Measurements from ENCODE around the gene SULT1C4. TPM values are rescaled to one million over a fixed set of nuclear protein-coding genes. Genes with fewer than 3 reads are reported as not detected.

Gene SULT1C4
- total RNA-seq, result not detected
- not detected for polyA plus RNA-seq (2013, experiment 1 of 2)
- 0.39 TPM for polyA plus RNA-seq (2013, experiment 2 of 2)
- total RNA-seq, result 0 to 0.54 (median 0) reads per million in 172 experiments

DNA sequence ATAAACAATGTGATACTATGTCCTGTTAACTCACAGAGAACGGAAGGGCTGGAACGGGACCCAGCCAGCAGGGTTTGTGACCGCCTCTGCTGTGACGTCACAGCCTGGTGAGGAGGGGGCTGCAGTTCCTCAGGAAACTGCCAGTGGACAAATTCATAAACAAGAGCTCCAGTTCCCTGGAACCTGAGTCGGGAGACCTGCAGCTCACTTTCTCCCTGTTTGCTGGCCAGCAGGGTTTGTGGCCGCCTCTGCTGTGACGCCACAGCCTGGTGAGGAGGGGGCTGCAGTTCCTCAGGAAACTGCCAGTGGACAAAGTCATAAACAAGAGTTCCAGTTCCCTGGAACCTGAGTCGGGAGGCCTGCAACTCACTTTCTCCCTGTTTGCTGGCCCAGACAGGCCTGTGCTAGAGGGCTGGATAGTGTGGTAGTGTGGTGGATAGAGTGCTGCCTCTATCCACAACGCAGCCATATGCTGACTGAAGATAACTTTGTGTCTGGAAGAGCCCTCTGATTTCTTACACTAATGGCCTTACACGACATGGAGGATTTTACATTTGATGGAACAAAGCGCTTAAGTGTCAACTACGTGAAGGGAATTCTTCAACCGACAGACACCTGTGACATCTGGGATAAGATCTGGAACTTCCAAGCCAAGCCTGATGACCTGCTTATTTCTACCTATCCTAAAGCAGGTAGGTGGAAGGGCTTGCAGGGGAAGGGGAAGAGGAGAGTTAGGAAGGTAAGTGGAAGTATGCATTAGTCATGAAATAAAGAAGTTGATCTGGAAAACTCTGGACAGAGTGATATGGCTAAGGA is at the start of gene SULT1C4:
TSS of gene SULT1C4 (plus strand) at position 140 of the 816 bp plus-strand sequence. CDS start at position 524, 384 bp downstream.
- intact Hi-C loops (cut with DNase I, micrococcal nuclease), result no loop called here
- Mint-ChIP-seq H3K4me1 (ENCODE audit: low read depth) (no peaks in the 10 kb centered on the region), H3K36me3 (ENCODE audit: low read depth) (no peaks in the 10 kb centered on the region), H3K4me3 (no peak within 1 kb of the TSS), H3K27me3 (peaks cover under 1% of the 10 kb centered on the region), H3K27ac (no peak within 1 kb of the TSS), H3K9me3 (no peaks in the 10 kb centered on the region)
- DNase-seq (no peak), ATAC-seq (ENCODE audit: poor library complexity) (no peak)
- Histone ChIP-seq H3K9me3 (ENCODE audit: control insufficient read depth in 1 of 2, insufficient read depth in 1 of 2, low read length in 2 of 2) (no peaks in the 10 kb centered on the region), H3K27ac (ENCODE audit: low read depth in 1 of 2, low read length in 2 of 2) (no peak within 1 kb of the TSS), H3K4me1 (ENCODE audit: insufficient read depth, low read length) (no peaks in the 10 kb centered on the region), H3K27me3 (ENCODE audit: control insufficient read depth in 1 of 2, insufficient read depth in 2 of 2, low read length in 2 of 2) (peaks cover 0 to 5% of the 10 kb centered on the region in 2 experiments), H3K4me3 (ENCODE audit: low read length) (no peak within 1 kb of the TSS), H3K36me3 (ENCODE audit: insufficient read depth, low read length) (no peaks in the 10 kb centered on the region)
- POLR2A ChIA-PET, result interaction anchor here (0.6 to 0.7 kb wide), 2 partner anchors 194 to 621 kb away, joined by 3 read pairs; no protein-coding TSS in a partner anchor
- CTCF ChIA-PET, result interaction anchor here (0.7 kb wide), 1 partner anchor 1170 kb away, joined by 3 read pairs; no protein-coding TSS in a partner anchor
- TF ChIP-seq, protein P1, sequence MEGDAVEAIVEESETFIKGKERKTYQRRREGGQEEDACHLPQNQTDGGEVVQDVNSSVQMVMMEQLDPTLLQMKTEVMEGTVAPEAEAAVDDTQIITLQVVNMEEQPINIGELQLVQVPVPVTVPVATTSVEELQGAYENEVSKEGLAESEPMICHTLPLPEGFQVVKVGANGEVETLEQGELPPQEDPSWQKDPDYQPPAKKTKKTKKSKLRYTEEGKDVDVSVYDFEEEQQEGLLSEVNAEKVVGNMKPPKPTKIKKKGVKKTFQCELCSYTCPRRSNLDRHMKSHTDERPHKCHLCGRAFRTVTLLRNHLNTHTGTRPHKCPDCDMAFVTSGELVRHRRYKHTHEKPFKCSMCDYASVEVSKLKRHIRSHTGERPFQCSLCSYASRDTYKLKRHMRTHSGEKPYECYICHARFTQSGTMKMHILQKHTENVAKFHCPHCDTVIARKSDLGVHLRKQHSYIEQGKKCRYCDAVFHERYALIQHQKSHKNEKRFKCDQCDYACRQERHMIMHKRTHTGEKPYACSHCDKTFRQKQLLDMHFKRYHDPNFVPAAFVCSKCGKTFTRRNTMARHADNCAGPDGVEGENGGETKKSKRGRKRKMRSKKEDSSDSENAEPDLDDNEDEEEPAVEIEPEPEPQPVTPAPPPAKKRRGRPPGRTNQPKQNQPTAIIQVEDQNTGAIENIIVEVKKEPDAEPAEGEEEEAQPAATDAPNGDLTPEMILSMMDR (IDR thresholded peaks at IDR 0.05), result no peak

DNA sequence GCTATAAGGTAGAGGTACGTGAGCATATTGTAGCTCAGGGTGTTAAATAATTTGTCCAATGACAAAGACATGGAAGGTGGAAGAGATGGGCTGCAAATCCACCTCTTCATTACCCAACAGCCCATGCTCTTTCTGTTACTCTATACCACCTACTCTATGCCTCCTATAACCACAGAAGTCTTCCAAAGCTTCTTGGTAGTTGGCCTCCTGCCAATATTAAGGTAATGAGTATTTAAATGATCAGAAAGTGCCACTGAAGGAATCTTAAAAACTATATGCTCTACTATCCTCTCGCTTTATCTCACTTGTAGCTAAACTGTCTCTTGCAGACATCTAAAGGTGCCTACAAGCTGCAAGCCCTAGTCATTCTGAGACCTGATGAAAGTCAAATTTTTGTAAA is 48.0 kb upstream of the SULT1C4 start:
- TF ChIP-seq, protein P1 (IDR thresholded peaks at IDR 0.05), result no peak
- Mint-ChIP-seq H3K36me3 (ENCODE audit: low read depth) (no peaks in the 10 kb centered on the region), H3K4me3 (no peak overlapping the region), H3K9me3 (no peaks in the 10 kb centered on the region), H3K4me1 (ENCODE audit: low read depth) (no peaks in the 10 kb centered on the region), H3K27ac (no peak overlapping the region), H3K27me3 (peaks cover 17% of the 10 kb centered on the region)
- Histone ChIP-seq H3K9me3 (ENCODE audit: control insufficient read depth in 1 of 2, insufficient read depth in 1 of 2, low read length in 2 of 2) (no peaks in the 10 kb centered on the region), H3K4me1 (ENCODE audit: insufficient read depth, low read length) (no peaks in the 10 kb centered on the region), H3K27me3 (ENCODE audit: control insufficient read depth in 1 of 2, insufficient read depth in 2 of 2, low read length in 2 of 2) (peaks cover 0 to 4% of the 10 kb centered on the region in 2 experiments), H3K36me3 (ENCODE audit: insufficient read depth, low read length) (no peaks in the 10 kb centered on the region), H3K27ac (ENCODE audit: low read depth in 1 of 2, low read length in 2 of 2) (no peak overlapping the region), H3K4me3 (ENCODE audit: low read length) (no peak overlapping the region)
- DNase-seq, result no peak
- ATAC-seq (ENCODE audit: poor library complexity), result no peak
- intact Hi-C loops (cut with DNase I, micrococcal nuclease), result no loop called here
- CTCF ChIA-PET, result no interaction called here
- POLR2A ChIA-PET, result no interaction called here

GRCh38 chr2:108330979-108331378 is 46.8 kb upstream of the SULT1C4 start:
- TF ChIP-seq, protein P1 (IDR thresholded peaks at IDR 0.05), result no peak
- Mint-ChIP-seq H3K9me3 (no peaks in the 10 kb centered on the region), H3K27me3 (peaks cover 29% of the 10 kb centered on the region), H3K36me3 (ENCODE audit: low read depth) (no peaks in the 10 kb centered on the region), H3K4me1 (ENCODE audit: low read depth) (no peaks in the 10 kb centered on the region), H3K4me3 (no peak overlapping the region), H3K27ac (no peak overlapping the region)
- CTCF ChIA-PET, result no interaction called here
- Histone ChIP-seq H3K36me3 (ENCODE audit: insufficient read depth, low read length) (no peaks in the 10 kb centered on the region), H3K27ac (ENCODE audit: low read depth in 1 of 2, low read length in 2 of 2) (no peak overlapping the region), H3K9me3 (ENCODE audit: control insufficient read depth in 1 of 2, insufficient read depth in 1 of 2, low read length in 2 of 2) (no peaks in the 10 kb centered on the region), H3K4me3 (ENCODE audit: low read length) (no peak overlapping the region), H3K4me1 (ENCODE audit: insufficient read depth, low read length) (no peaks in the 10 kb centered on the region), H3K27me3 (ENCODE audit: control insufficient read depth in 1 of 2, insufficient read depth in 2 of 2, low read length in 2 of 2) (peaks cover 0 to 5% of the 10 kb centered on the region in 2 experiments)
- no peak for ATAC-seq (ENCODE audit: poor library complexity)
- no peak for DNase-seq
- POLR2A ChIA-PET, result no interaction called here
- intact Hi-C loops (cut with DNase I, micrococcal nuclease), result no loop called here

All from CD4-positive, alpha-beta T cell (primary cell).